Small intestine (tissue), 7 donors: ENCODE results near the gene UGT1A6. TPM values are rescaled to one million over a fixed set of nuclear protein-coding genes. Genes with fewer than 3 reads are reported as not detected.

Experiments used
- DNase-seq, 2 donors: peaks; one replicate each; pipeline versions ENCODE4 v3.0.0 to v3.0.0-alpha.2; 2013
- FAIRE-seq: peaks from 2 replicates; lab custom pipeline; 2012; peaks lifted over from hg19 to GRCh38; lab: Jason Lieb, UNC
- H3K27ac ChIP-seq, 3 donors: one replicate each; pipeline ENCODE4 v1.5.1; 2013; ENCODE audit warnings: low read length in 2 of 3, mild to moderate bottlenecking in 2 of 3, control low read depth in 1 of 3, inconsistent platforms in 1 of 3, low read depth in 1 of 3, moderate library complexity in 1 of 3
- H3K27me3 ChIP-seq, 3 donors: one replicate each; pipeline ENCODE4 v1.6.1; 2013; ENCODE audit warnings: low read length in 3 of 3, inconsistent platforms in 1 of 3; ENCODE audit not compliant: control insufficient read depth in 3 of 3, insufficient read depth in 3 of 3
- H3K36me3 ChIP-seq, 3 donors: one replicate each; pipeline ENCODE4 v1.6.1; 2013; ENCODE audit warnings: low read length in 3 of 3, inconsistent platforms in 1 of 3, low read depth in 1 of 3, mild to moderate bottlenecking in 1 of 3, moderate library complexity in 1 of 3; ENCODE audit not compliant: control insufficient read depth in 3 of 3, insufficient read depth in 2 of 3
- H3K4me1 ChIP-seq, 3 donors: one replicate each; pipeline ENCODE4 v1.6.1; 2013; ENCODE audit warnings: low read length in 2 of 3, inconsistent platforms in 1 of 3, low read depth in 1 of 3, mild to moderate bottlenecking in 1 of 3, moderate library complexity in 1 of 3; ENCODE audit not compliant: control insufficient read depth in 3 of 3, insufficient read depth in 2 of 3
- H3K4me3 ChIP-seq, 3 donors: one replicate each; pipeline ENCODE4 v1.5.1; 2013; ENCODE audit warnings: low read length in 3 of 3, control low read depth in 1 of 3, inconsistent platforms in 1 of 3, low read depth in 1 of 3, mild to moderate bottlenecking in 1 of 3, moderate library complexity in 1 of 3
- H3K9me3 ChIP-seq, 2 donors: one replicate each; pipeline ENCODE4 v1.6.1; 2013; ENCODE audit warnings: low read depth in 1 of 2, low read length in 1 of 2; ENCODE audit not compliant: control insufficient read depth in 2 of 2, insufficient read depth in 1 of 2
- WGBS, 3 donors: extraction: QIAGEN DNeasy Blood & Tissue Kit; methylation state at CpG; one replicate each; pipeline ENCODE4 v1.1.7; 2013; 5-methylcytosine and 5-hydroxymethylcytosine counted together
- polyA plus RNA-seq, 4 donors: library from polyadenylated mRNA; stranded (reverse) in 3 of 4; unstranded in 1 of 4; fragments of 200-250 nt in 3 of 4; fragments of 120-200 nt in 1 of 4; gene quantifications; one replicate each; pipeline versions ENCODE4 v1.2.1 to v1.2.3, GENCODE V29; 2013
- donor health status: healthy with polysubstance abuse.
- donor health status: control.
- donor health status: control.
- donor health status: Bipolar disorder and iron deficiency.
- donor health status: healthy.

The UGT1A6 gene
- polyA plus RNA-seq, 4 donors, result 0.21 to 1.8 (median 1.4) TPM; not detected in 1

DNA sequence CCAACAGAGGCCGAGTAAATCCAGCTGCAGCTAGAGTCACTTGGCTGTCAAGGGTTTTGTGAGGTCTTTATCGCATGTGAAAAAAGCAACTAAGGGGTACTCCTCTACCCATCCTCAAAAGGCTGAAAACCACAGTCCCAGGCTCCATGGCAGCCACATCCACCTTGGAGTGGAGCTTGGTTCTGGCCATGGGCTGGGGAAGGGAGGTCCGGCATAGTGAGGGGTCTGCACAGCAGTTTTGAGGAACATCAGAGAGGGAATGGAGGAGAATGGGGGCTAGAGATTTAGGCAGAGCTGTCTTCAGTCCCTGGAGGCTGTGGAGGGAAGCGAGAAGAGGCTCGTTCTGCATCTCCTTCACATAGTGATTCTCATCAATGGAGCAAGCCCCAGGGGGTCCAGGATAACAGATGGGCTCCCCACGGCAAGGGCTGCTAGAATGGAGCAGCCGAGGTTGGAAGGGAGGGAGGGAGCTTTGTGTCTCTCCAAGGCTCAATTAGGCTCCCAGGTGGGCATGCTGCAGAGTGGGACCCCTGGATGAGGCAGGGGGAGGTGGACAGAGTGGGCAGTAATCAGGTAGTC, 106.5 kb downstream of the UGT1A6 start:
- peaks cover 0 to 3% (median 0%) of the 10 kb centered on the region in 3 donors for H3K4me1 ChIP-seq
- FAIRE-seq, result no peak
- no peaks in the 10 kb centered on the region for H3K36me3 ChIP-seq
- no peaks in the 10 kb centered on the region for H3K9me3 ChIP-seq
- H3K27me3 ChIP-seq, result no peaks in the 10 kb centered on the region
- no peak for DNase-seq
- no peak overlapping the region for H3K27ac ChIP-seq
- 66 to 78% (median 74%) methylated on average over 7 of the region's 7 CpGs for WGBS, 3 donors
- H3K4me3 ChIP-seq, result no peak overlapping the region

DNA sequence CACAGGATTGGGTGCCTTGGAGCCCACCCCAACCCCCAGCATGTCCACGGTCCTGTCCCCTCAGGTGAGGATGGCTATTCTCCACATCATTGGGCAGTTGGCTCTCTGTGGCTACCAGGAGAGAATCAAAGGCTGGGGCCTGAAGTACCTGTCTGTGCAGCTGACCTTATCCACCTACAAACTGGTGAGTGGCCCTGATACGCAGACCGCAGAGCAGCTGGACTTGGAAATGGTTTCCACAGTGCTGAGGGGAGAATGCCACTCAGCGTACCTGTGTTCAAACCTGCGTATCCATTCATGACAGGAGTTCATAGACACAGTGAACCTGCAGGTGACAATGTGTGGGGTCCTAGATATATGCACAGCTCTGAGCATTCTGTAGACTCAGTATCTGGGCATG, 107.0 kb downstream of the UGT1A6 start:
- Histone ChIP-seq H3K36me3 (no peaks in the 10 kb centered on the region), H3K4me3 (no peak overlapping the region), H3K4me1 (no peaks in the 10 kb centered on the region), H3K9me3 (no peaks in the 10 kb centered on the region), H3K27me3 (no peaks in the 10 kb centered on the region), H3K27ac (no peak overlapping the region)
- no peak for FAIRE-seq
- no peak for DNase-seq
- WGBS, 3 donors, result 54 to 79% (median 60%) methylated on average over 5 of the region's 5 CpGs

DNA sequence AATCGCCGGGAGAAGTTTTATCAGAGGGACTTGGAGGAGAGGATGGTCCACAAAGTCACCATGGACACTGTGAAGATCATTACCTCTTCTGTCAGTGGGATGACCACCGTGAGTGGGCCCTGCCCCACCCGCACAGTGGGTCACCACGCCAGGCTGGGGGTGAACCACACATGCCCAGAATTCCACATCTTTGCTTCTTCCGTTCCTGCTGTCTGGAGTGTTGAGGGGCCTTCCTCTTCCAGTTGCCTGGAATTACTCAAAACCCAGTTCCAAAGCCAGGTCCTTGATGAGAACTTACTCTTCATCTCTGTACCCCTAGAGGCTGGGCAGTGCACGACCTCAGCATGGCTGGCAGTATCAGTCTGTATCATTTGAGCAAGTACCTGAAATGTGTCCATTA, 107.5 kb downstream of the UGT1A6 start:
- WGBS, 3 donors, result 71 to 86% (median 79%) methylated on average over 7 of the region's 7 CpGs
- H3K4me3 ChIP-seq, result no peak overlapping the region
- no peak for DNase-seq
- H3K27ac ChIP-seq, result no peak overlapping the region
- H3K36me3 ChIP-seq, result no peaks in the 10 kb centered on the region
- H3K27me3 ChIP-seq, result no peaks in the 10 kb centered on the region
- H3K9me3 ChIP-seq, result no peaks in the 10 kb centered on the region
- no peak for FAIRE-seq
- H3K4me1 ChIP-seq, result no peaks in the 10 kb centered on the region

- Histone ChIP-seq H3K27ac (no peak overlapping the region), H3K4me1 (no peaks in the 10 kb centered on the region), H3K9me3 (no peaks in the 10 kb centered on the region), H3K36me3 (no peaks in the 10 kb centered on the region), H3K4me3 (no peak overlapping the region), H3K27me3 (no peaks in the 10 kb centered on the region)
- 75 to 84% (median 76%) methylated on average over 9 of the region's 9 CpGs for whole genome bisulfite sequencing, 3 donors
- DNase-seq (no peak), FAIRE-seq (no peak)
These were observed 108.9 kb downstream of the UGT1A6 start for GRCh38 chr2:233801357-233802131.

- FAIRE-seq, result no peak
- no peaks in the 10 kb centered on the region for H3K4me1 ChIP-seq
- no peak for DNase-seq
These were observed 109.6 kb downstream of the UGT1A6 start for GRCh38 chr2:233802132-233802815.

GRCh38 chr2:233803292-233803911, 110.7 kb downstream of the UGT1A6 start:
- peaks cover 0 to 2% (median 0%) of the 10 kb centered on the region in 3 donors for H3K27me3 ChIP-seq
- FAIRE-seq (no peak), DNase-seq (no peak)
- no peaks in the 10 kb centered on the region for H3K4me1 ChIP-seq
- H3K9me3 ChIP-seq, result no peaks in the 10 kb centered on the region
- H3K4me3 ChIP-seq, result no peak overlapping the region
- H3K36me3 ChIP-seq, result no peaks in the 10 kb centered on the region
- 73 to 81% (median 76%) methylated on average over 2 of the region's 2 CpGs for WGBS, 3 donors
- no peak overlapping the region for H3K27ac ChIP-seq

More at GRCh38 chr2:233802132-233802815, 109.6 kb downstream of the UGT1A6 start:
- Histone ChIP-seq H3K9me3 (no peaks in the 10 kb centered on the region), H3K27me3 (no peaks in the 10 kb centered on the region), H3K36me3 (no peaks in the 10 kb centered on the region), H3K27ac (no peak overlapping the region), H3K4me3 (no peak overlapping the region)
- 62 to 70% (median 63%) methylated on average over 3 of the region's 3 CpGs for WGBS, 3 donors

DNA sequence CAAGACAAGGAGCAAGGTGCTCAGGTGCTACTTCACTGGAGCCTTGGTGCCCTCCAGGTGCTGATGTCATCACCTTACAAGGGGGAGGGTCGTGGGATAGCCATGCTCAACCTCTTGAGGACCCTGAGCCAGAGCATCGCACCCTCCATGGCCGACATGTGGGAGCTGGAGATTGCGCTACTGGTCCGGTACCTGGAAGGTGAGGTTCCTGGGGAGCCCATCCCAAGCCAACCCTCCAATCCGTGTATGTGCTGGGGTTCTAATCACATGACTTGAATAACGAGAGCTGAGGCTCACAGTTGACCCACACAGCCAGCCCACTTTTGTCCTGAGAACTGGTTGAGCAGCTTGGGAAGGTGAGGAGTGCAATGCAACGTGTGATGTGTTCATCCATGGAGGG, 111.3 kb downstream of the UGT1A6 start:
- no peak for FAIRE-seq

GRCh38 chr2:233807215-233807865, 114.7 kb downstream of the UGT1A6 start:
- H3K4me3 ChIP-seq, result no peak overlapping the region
- H3K9me3 ChIP-seq, result no peaks in the 10 kb centered on the region
- DNase-seq (no peak), FAIRE-seq (no peak)
- H3K36me3 ChIP-seq, result no peaks in the 10 kb centered on the region
- H3K27me3 ChIP-seq, result peaks cover 0 to 2% (median 0%) of the 10 kb centered on the region in 3 donors
- no peak overlapping the region for H3K27ac ChIP-seq
- WGBS, 3 donors, result 74 to 79% (median 77%) methylated on average over 12 of the region's 12 CpGs
- no peaks in the 10 kb centered on the region for H3K4me1 ChIP-seq

More for the DNA sequence above, 111.3 kb downstream of the UGT1A6 start:
- Histone ChIP-seq H3K27ac (no peak overlapping the region), H3K27me3 (peaks cover 0 to 2% (median 0%) of the 10 kb centered on the region in 3 donors), H3K4me3 (no peak overlapping the region), H3K9me3 (no peaks in the 10 kb centered on the region), H3K36me3 (no peaks in the 10 kb centered on the region), H3K4me1 (no peaks in the 10 kb centered on the region)
- 53 to 74% (median 67%) methylated on average over 8 of the region's 8 CpGs for WGBS, 3 donors
- no peak for DNase-seq
